ENCODE data around the gene SLC50A1. TPM values are rescaled to one million over a fixed set of nuclear protein-coding genes. Genes with fewer than 3 reads are reported as not detected.

The SLC50A1 gene
- total RNA-seq, 5 donors from 2014 or later (not counting 1 experiment from before 2014, with no cell fraction given): 20.7 to 34.9 (median 30.8) TPM

DNA sequence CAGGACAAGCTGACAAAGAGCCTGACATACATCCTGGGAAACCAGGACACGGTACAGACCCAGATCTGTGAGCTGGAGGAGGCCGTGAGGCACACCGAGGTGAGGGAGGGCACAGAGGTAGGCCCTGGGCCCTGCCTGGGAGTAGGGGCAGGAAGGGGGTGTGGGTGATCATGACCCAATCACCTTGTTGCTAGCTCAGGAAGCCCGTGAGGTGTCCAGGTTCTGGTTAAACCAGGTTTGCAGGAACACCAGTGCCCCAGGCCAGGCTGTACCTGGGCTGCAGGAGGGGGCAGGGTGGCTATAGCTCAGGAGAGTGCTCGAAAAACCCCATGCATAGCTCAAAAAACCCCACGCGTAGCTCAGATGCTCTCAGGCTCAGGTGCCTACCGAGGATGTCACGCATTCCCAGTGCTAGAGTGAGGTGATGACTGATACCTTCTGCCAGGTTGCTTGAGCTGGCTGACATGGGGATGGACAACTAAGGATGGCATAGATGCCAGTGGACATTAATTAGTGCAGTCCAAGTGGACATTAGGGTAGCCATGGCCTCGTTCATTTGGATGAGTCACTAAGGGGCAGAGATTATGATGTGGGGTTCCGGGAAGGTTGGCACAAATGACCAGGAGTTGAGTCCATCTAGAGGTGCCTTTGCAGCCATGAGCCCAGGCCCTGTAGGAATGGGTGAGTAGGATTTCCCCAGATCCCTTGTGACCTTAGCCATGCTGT is 41.7 kb downstream of the SLC50A1 start:
- peaks cover 29 to 39% (median 35%) of the 10 kb centered on the region in 3 donors for H3K4me1 Mint-ChIP-seq
- H3K9me3 Mint-ChIP-seq: no peaks in the 10 kb centered on the region
- Histone ChIP-seq H3K27ac (ENCODE audit: low read length) (no peak overlapping the region), H3K36me3 (ENCODE audit: control insufficient read depth in 2 of 2, extremely low read depth in 1 of 2, insufficient read depth in 1 of 2, low read length in 1 of 2) (peaks cover 13 to 27% of the 10 kb centered on the region in 2 donors), H3K9me3 (no peaks in the 10 kb centered on the region), H3K27me3 (replicated peaks in 1 of 2; ENCODE audit: control insufficient read depth in 2 of 2, extremely low read depth in 1 of 2, insufficient read depth in 2 of 2, low read length in 1 of 2) (no peaks in the 10 kb centered on the region), H3K4me3 (ENCODE audit: control insufficient read depth in 1 of 2, extremely low read depth in 1 of 2, low read length in 1 of 2) (no peak overlapping the region), H3K4me1 (ENCODE audit: control insufficient read depth in 1 of 2, extremely low read depth in 1 of 2, insufficient read depth in 2 of 2, low read length in 2 of 2) (peaks cover 12 to 43% of the 10 kb centered on the region in 2 experiments)
- WGBS (ENCODE audit: insufficient coverage): 77% methylated on average over 10 of the region's 11 CpGs
- no peaks in the 10 kb centered on the region for H3K27me3 Mint-ChIP-seq
- no peak overlapping the region for H3K27ac Mint-ChIP-seq
- ATAC-seq (replicated peaks in 1 of 4) (no peak), DNase-seq (peak in 1 of 35 experiments; percentile 2)
- H3K36me3 Mint-ChIP-seq: peaks cover 11% of the 10 kb centered on the region
- ChIA-PET CTCF (interaction anchor here (0.6 to 1.4 kb wide), 6 partner anchors 16 to 639 kb away, joined by 3 to 5 read pairs (median 4); no protein-coding TSS in a partner anchor), POLR2A (interaction anchor here in 1 of 2 donors (0.5 kb wide), 1 partner anchor 126 kb away, joined by 5 read pairs; the partner anchor contains the start of gene ADAM15)
- H3K4me3 Mint-ChIP-seq: no peak overlapping the region

- peaks cover 13 to 27% of the 10 kb centered on the region in 2 donors for H3K36me3 ChIP-seq (ENCODE audit: control insufficient read depth in 2 of 2, extremely low read depth in 1 of 2, insufficient read depth in 1 of 2, low read length in 1 of 2)
- H3K9me3 ChIP-seq: no peaks in the 10 kb centered on the region
- no peaks in the 10 kb centered on the region for H3K9me3 Mint-ChIP-seq
- 97% methylated on average over 9 of the region's 9 CpGs for WGBS (ENCODE audit: insufficient coverage)
- H3K4me1 Mint-ChIP-seq: peaks cover 26 to 33% (median 32%) of the 10 kb centered on the region in 3 donors
- ChIA-PET POLR2A (interaction anchor here in 1 of 2 donors (0.5 kb wide), 1 partner anchor 127 kb away, joined by 5 read pairs; the partner anchor contains the start of gene ADAM15), CTCF (interaction anchor here (0.6 to 1.4 kb wide), 2 partner anchors 49 to 639 kb away, joined by 3 to 4 read pairs; no protein-coding TSS in a partner anchor)
- peaks cover 10 to 39% of the 10 kb centered on the region in 2 experiments for H3K4me1 ChIP-seq (ENCODE audit: control insufficient read depth in 1 of 2, extremely low read depth in 1 of 2, insufficient read depth in 2 of 2, low read length in 2 of 2)
- peak in 1 of 35 experiments; percentile 1 for DNase-seq
- H3K4me3 Mint-ChIP-seq: no peak overlapping the region
- ATAC-seq (replicated peaks in 1 of 4): no peak
- H3K27ac Mint-ChIP-seq: no peak overlapping the region
- H3K27me3 Mint-ChIP-seq: no peaks in the 10 kb centered on the region
- H3K4me3 ChIP-seq (ENCODE audit: control insufficient read depth in 1 of 2, extremely low read depth in 1 of 2, low read length in 1 of 2): no peak overlapping the region
- H3K27me3 ChIP-seq (replicated peaks in 1 of 2; ENCODE audit: control insufficient read depth in 2 of 2, extremely low read depth in 1 of 2, insufficient read depth in 2 of 2, low read length in 1 of 2): no peaks in the 10 kb centered on the region
- peaks cover 12% of the 10 kb centered on the region for H3K36me3 Mint-ChIP-seq
- no peak overlapping the region for H3K27ac ChIP-seq (ENCODE audit: low read length)
Observed at GRCh38 chr1:155177918-155178281, 42.2 kb downstream of the SLC50A1 start.

GRCh38 chr1:155178441-155179111 is 42.9 kb downstream of the SLC50A1 start:
- WGBS (ENCODE audit: insufficient coverage): 91% methylated on average over 25 of the region's 30 CpGs
- Mint-ChIP-seq H3K27me3 (no peaks in the 10 kb centered on the region), H3K9me3 (no peaks in the 10 kb centered on the region), H3K36me3 (peaks cover 17% of the 10 kb centered on the region), H3K27ac (no peak overlapping the region), H3K4me1 (peaks cover 20 to 26% (median 26%) of the 10 kb centered on the region in 3 donors), H3K4me3 (no peak overlapping the region)
- Histone ChIP-seq H3K4me1 (ENCODE audit: control insufficient read depth in 1 of 2, extremely low read depth in 1 of 2, insufficient read depth in 2 of 2, low read length in 2 of 2) (peaks cover 8 to 35% of the 10 kb centered on the region in 2 experiments), H3K9me3 (no peaks in the 10 kb centered on the region), H3K36me3 (ENCODE audit: control insufficient read depth in 2 of 2, extremely low read depth in 1 of 2, insufficient read depth in 1 of 2, low read length in 1 of 2) (peaks cover 13 to 27% of the 10 kb centered on the region in 2 donors), H3K27ac (ENCODE audit: low read length) (no peak overlapping the region), H3K27me3 (replicated peaks in 1 of 2; ENCODE audit: control insufficient read depth in 2 of 2, extremely low read depth in 1 of 2, insufficient read depth in 2 of 2, low read length in 1 of 2) (no peaks in the 10 kb centered on the region), H3K4me3 (ENCODE audit: control insufficient read depth in 1 of 2, extremely low read depth in 1 of 2, low read length in 1 of 2) (no peak overlapping the region)
- CTCF ChIA-PET: no interaction called here
- DNase-seq (no peak), ATAC-seq (replicated peaks in 1 of 4) (no peak)
- POLR2A ChIA-PET: no interaction called here

- Mint-ChIP-seq H3K4me1 (peaks cover 16 to 21% (median 19%) of the 10 kb centered on the region in 3 donors), H3K27ac (no peak overlapping the region), H3K36me3 (peaks cover 19% of the 10 kb centered on the region), H3K4me3 (no peak overlapping the region), H3K27me3 (no peaks in the 10 kb centered on the region), H3K9me3 (no peaks in the 10 kb centered on the region)
- CTCF ChIA-PET: interaction anchor here in 1 of 2 donors (0.7 kb wide), 1 partner anchor 8 kb away, joined by 3 read pairs; no protein-coding TSS in a partner anchor
- POLR2A ChIA-PET: no interaction called here
- H3K9me3 ChIP-seq: no peaks in the 10 kb centered on the region
- WGBS (ENCODE audit: insufficient coverage): 95% methylated on average over 26 of the region's 31 CpGs
- peaks cover 13 to 27% of the 10 kb centered on the region in 2 donors for H3K36me3 ChIP-seq (ENCODE audit: control insufficient read depth in 2 of 2, extremely low read depth in 1 of 2, insufficient read depth in 1 of 2, low read length in 1 of 2)
- no peaks in the 10 kb centered on the region for H3K27me3 ChIP-seq (replicated peaks in 1 of 2; ENCODE audit: control insufficient read depth in 2 of 2, extremely low read depth in 1 of 2, insufficient read depth in 2 of 2, low read length in 1 of 2)
- peaks cover 5 to 27% of the 10 kb centered on the region in 2 experiments for H3K4me1 ChIP-seq (ENCODE audit: control insufficient read depth in 1 of 2, extremely low read depth in 1 of 2, insufficient read depth in 2 of 2, low read length in 2 of 2)
- ATAC-seq (replicated peaks in 1 of 4): no peak
- H3K27ac ChIP-seq (ENCODE audit: low read length): no peak overlapping the region
- DNase-seq: no peak
- no peak overlapping the region for H3K4me3 ChIP-seq (ENCODE audit: control insufficient read depth in 1 of 2, extremely low read depth in 1 of 2, low read length in 1 of 2)
Observed at GRCh38 chr1:155179112-155180031, 43.7 kb downstream of the SLC50A1 start.

GRCh38 chr1:155181371-155182051 is 45.9 kb downstream of the SLC50A1 start:
- POLR2A ChIA-PET: no interaction called here
- 90% methylated on average over 17 of the region's 18 CpGs for WGBS (ENCODE audit: insufficient coverage)
- Histone ChIP-seq H3K4me1 (ENCODE audit: control insufficient read depth in 1 of 2, extremely low read depth in 1 of 2, insufficient read depth in 2 of 2, low read length in 2 of 2) (peaks cover 3 to 9% of the 10 kb centered on the region in 2 experiments), H3K9me3 (no peaks in the 10 kb centered on the region), H3K36me3 (ENCODE audit: control insufficient read depth in 2 of 2, extremely low read depth in 1 of 2, insufficient read depth in 1 of 2, low read length in 1 of 2) (peaks cover 11 to 27% of the 10 kb centered on the region in 2 donors), H3K27ac (ENCODE audit: low read length) (no peak overlapping the region), H3K27me3 (replicated peaks in 1 of 2; ENCODE audit: control insufficient read depth in 2 of 2, extremely low read depth in 1 of 2, insufficient read depth in 2 of 2, low read length in 1 of 2) (no peaks in the 10 kb centered on the region), H3K4me3 (ENCODE audit: control insufficient read depth in 1 of 2, extremely low read depth in 1 of 2, low read length in 1 of 2) (no peak overlapping the region)
- H3K36me3 Mint-ChIP-seq: peaks cover 19% of the 10 kb centered on the region
- ATAC-seq (replicated peaks in 1 of 4): no peak
- H3K4me1 Mint-ChIP-seq: peaks cover 5 to 7% (median 6%) of the 10 kb centered on the region in 3 donors
- H3K9me3 Mint-ChIP-seq: no peaks in the 10 kb centered on the region
- no peak for DNase-seq
- CTCF ChIA-PET: no interaction called here
- H3K27me3 Mint-ChIP-seq: no peaks in the 10 kb centered on the region
- H3K27ac Mint-ChIP-seq: no peak overlapping the region
- no peak overlapping the region for H3K4me3 Mint-ChIP-seq
